ENCODE data around the gene ARHGEF25.

DNA sequence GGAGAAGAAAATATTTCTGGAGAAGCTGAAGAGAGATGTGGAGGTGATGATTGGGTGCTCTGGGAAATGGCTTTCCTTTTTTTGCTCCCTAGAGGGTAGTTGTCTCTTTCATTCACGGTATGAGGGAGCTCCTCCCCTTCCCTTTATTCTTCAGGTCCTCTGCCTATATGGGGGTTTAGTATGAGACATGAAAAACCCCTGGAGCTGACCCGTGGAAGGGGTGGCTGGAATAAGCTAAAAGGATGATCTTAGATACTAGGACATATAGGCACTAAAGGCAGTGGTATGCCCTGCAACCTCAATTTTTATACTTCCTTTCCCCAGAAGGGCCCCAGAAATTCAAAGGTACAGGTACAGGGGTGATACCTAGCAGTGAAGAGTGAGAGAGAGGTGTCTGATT, 10.8 kb upstream of the ARHGEF25 start:
- TF ChIP-seq, protein P1, sequence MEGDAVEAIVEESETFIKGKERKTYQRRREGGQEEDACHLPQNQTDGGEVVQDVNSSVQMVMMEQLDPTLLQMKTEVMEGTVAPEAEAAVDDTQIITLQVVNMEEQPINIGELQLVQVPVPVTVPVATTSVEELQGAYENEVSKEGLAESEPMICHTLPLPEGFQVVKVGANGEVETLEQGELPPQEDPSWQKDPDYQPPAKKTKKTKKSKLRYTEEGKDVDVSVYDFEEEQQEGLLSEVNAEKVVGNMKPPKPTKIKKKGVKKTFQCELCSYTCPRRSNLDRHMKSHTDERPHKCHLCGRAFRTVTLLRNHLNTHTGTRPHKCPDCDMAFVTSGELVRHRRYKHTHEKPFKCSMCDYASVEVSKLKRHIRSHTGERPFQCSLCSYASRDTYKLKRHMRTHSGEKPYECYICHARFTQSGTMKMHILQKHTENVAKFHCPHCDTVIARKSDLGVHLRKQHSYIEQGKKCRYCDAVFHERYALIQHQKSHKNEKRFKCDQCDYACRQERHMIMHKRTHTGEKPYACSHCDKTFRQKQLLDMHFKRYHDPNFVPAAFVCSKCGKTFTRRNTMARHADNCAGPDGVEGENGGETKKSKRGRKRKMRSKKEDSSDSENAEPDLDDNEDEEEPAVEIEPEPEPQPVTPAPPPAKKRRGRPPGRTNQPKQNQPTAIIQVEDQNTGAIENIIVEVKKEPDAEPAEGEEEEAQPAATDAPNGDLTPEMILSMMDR (IDR thresholded peaks at IDR 0.05) = no peak
- no peak for TF ChIP-seq POLR2A (IDR thresholded peaks at IDR 0.05)
